ENCODE data around the gene VPS41.

The VPS41 gene

GRCh38 chr7:38934536-38934935 lies 25.5 kb upstream of the VPS41 start:
- no peak overlapping the region for H3K14ac ChIP-seq (ENCODE audit: low read length)
- no peak overlapping the region for H3K18ac ChIP-seq (ENCODE audit: low read length)
- H4K8ac ChIP-seq (ENCODE audit: low read depth, low read length): no peak overlapping the region
- H2AK5ac ChIP-seq (ENCODE audit: low read depth, low read length): no peak overlapping the region
- no peak overlapping the region for H2BK15ac ChIP-seq (ENCODE audit: low read length)
- H3K23ac ChIP-seq (ENCODE audit: low read depth, low read length, poor library complexity): no peak overlapping the region
- H3K4ac ChIP-seq (ENCODE audit: low read length): no peak overlapping the region
- no peak overlapping the region for H2BK120ac ChIP-seq (ENCODE audit: low read depth, low read length)
- no peak overlapping the region for H3K9ac ChIP-seq (ENCODE audit: low read depth, low read length, poor library complexity)
- peaks cover 0 to 10% of the 10 kb centered on the region in 2 donors for H3K4me1 ChIP-seq (ENCODE audit: control insufficient read depth in 2 of 2, insufficient read depth in 1 of 2, low read depth in 1 of 2, low read length in 2 of 2)
- no peak overlapping the region for H2BK12ac ChIP-seq (ENCODE audit: low read length)
- no peak for DNase-seq (ENCODE audit: low spot score)
- H3K36me3 ChIP-seq (replicated peaks in 1 of 2; ENCODE audit: control insufficient read depth in 2 of 2, insufficient read depth in 2 of 2, low read length in 2 of 2): no peaks in the 10 kb centered on the region
- no peak overlapping the region for H3K27ac ChIP-seq (replicated peaks; ENCODE audit: low read length)
- no peak overlapping the region for H3K4me2 ChIP-seq (ENCODE audit: insufficient read depth, low read length, poor library complexity, severe bottlenecking)
- H2BK5ac ChIP-seq (ENCODE audit: low read length): no peak overlapping the region
- no peak overlapping the region for H3K4me3 ChIP-seq (ENCODE audit: low read length in 2 of 2)
- no peaks in the 10 kb centered on the region for H3K9me3 ChIP-seq (replicated peaks in 1 of 2; ENCODE audit: control insufficient read depth in 2 of 2, insufficient read depth in 1 of 2, low read depth in 1 of 2, low read length in 2 of 2)
- WGBS, 2 donors (ENCODE audit: extremely low coverage in 2 of 2, insufficient read length in 2 of 2, insufficient replicate concordance in 1 of 2): no CpG with 5 or more reads among the region's 10 CpGs
- no peak overlapping the region for H4K91ac ChIP-seq (ENCODE audit: low read depth, low read length, poor library complexity)
- H3K27me3 ChIP-seq (ENCODE audit: control insufficient read depth in 3 of 3, insufficient read depth in 3 of 3, low read depth in 1 of 3, low read length in 3 of 3): no peaks in the 10 kb centered on the region
- H3K79me1 ChIP-seq (ENCODE audit: low read depth, low read length): no peaks in the 10 kb centered on the region
- H2AFZ ChIP-seq (ENCODE audit: low read length): no peak overlapping the region

DNA sequence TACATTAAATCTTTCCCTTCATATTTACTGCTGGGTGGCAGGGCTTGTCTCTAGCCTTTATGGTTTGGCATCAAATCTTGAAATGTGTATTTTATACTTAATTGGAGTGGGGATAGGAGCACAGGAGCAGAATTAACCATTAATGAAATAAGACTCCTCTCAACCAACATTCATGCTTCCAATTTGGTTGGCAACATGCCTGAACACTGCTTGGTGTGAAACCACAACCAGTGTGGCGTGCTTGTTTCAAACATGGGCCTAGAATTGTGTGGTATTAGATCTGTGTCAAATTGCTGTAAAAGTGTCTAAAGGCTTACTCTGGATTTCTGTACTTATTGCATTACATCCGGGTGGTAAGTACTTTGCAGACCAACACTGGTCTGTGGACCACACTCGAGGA lies 25.1 kb upstream of the VPS41 start:
- Histone ChIP-seq H2BK15ac (ENCODE audit: low read length) (no peak overlapping the region), H3K27ac (replicated peaks; ENCODE audit: low read length) (no peak overlapping the region), H3K23ac (ENCODE audit: low read depth, low read length, poor library complexity) (no peak overlapping the region), H2BK12ac (ENCODE audit: low read length) (no peak overlapping the region), H3K4me3 (ENCODE audit: low read length in 2 of 2) (no peak overlapping the region), H3K27me3 (ENCODE audit: control insufficient read depth in 3 of 3, insufficient read depth in 3 of 3, low read depth in 1 of 3, low read length in 3 of 3) (no peaks in the 10 kb centered on the region), H3K14ac (ENCODE audit: low read length) (no peak overlapping the region), H3K18ac (ENCODE audit: low read length) (no peak overlapping the region), H3K4ac (ENCODE audit: low read length) (no peak overlapping the region), H2AFZ (ENCODE audit: low read length) (no peak overlapping the region), H3K9me3 (replicated peaks in 1 of 2; ENCODE audit: control insufficient read depth in 2 of 2, insufficient read depth in 1 of 2, low read depth in 1 of 2, low read length in 2 of 2) (no peaks in the 10 kb centered on the region), H3K9ac (ENCODE audit: low read depth, low read length, poor library complexity) (no peak overlapping the region), H3K4me1 (ENCODE audit: control insufficient read depth in 2 of 2, insufficient read depth in 1 of 2, low read depth in 1 of 2, low read length in 2 of 2) (peaks cover 0 to 13% of the 10 kb centered on the region in 2 donors), H3K36me3 (replicated peaks in 1 of 2; ENCODE audit: control insufficient read depth in 2 of 2, insufficient read depth in 2 of 2, low read length in 2 of 2) (no peaks in the 10 kb centered on the region), H3K4me2 (ENCODE audit: insufficient read depth, low read length, poor library complexity, severe bottlenecking) (no peak overlapping the region), H2AK5ac (ENCODE audit: low read depth, low read length) (no peak overlapping the region), H2BK120ac (ENCODE audit: low read depth, low read length) (no peak overlapping the region), H4K8ac (ENCODE audit: low read depth, low read length) (no peak overlapping the region), H2BK5ac (ENCODE audit: low read length) (no peak overlapping the region), H3K79me1 (ENCODE audit: low read depth, low read length) (no peaks in the 10 kb centered on the region), H4K91ac (ENCODE audit: low read depth, low read length, poor library complexity) (no peak overlapping the region)
- WGBS, 2 donors (ENCODE audit: extremely low coverage in 2 of 2, insufficient read length in 2 of 2, insufficient replicate concordance in 1 of 2): no CpG with 5 or more reads among the region's 3 CpGs
- DNase-seq (ENCODE audit: low spot score): no peak

DNA sequence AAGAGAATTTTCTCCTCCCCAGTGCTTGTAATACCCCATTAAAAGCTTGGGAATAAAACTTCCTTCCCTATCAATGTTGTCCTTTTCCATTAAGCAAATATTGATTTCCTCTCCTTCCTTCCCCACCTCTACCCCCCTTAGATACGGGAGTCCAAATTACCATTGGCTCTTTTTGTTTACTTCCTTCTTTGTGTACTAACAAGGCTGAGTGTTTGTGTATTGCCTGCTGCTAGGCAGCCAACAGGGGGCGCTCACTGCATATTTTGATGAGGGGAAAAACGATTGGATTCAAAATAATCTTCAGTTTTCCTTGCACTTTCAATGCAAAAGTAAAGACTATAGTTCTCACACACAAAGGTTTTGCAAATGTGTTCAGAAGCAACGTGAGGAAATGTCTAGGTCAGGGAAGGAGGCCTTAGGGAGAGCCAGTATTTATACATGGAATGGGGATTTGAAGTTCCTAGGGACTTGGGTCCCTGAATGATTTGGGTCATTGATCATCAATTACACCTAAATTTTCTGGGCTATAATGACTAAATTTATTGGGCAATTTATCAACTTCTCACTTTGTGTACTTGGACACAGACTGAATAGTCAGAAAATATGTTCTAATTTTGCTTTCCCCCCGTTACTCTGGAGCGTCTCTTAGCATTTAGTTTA lies 23.6 kb upstream of the VPS41 start:
- Histone ChIP-seq H3K4ac (ENCODE audit: low read length) (no peak overlapping the region), H2BK120ac (ENCODE audit: low read depth, low read length) (no peak overlapping the region), H2BK12ac (ENCODE audit: low read length) (no peak overlapping the region), H3K4me3 (ENCODE audit: low read length in 2 of 2) (no peak overlapping the region), H2AFZ (ENCODE audit: low read length) (peak overlapping the region; percentile 59), H4K8ac (ENCODE audit: low read depth, low read length) (no peak overlapping the region), H3K79me1 (ENCODE audit: low read depth, low read length) (no peaks in the 10 kb centered on the region), H3K23ac (ENCODE audit: low read depth, low read length, poor library complexity) (no peak overlapping the region), H3K36me3 (replicated peaks in 1 of 2; ENCODE audit: control insufficient read depth in 2 of 2, insufficient read depth in 2 of 2, low read length in 2 of 2) (no peaks in the 10 kb centered on the region), H2BK5ac (ENCODE audit: low read length) (no peak overlapping the region), H3K4me2 (ENCODE audit: insufficient read depth, low read length, poor library complexity, severe bottlenecking) (no peak overlapping the region), H2BK15ac (ENCODE audit: low read length) (no peak overlapping the region), H3K9me3 (replicated peaks in 1 of 2; ENCODE audit: control insufficient read depth in 2 of 2, insufficient read depth in 1 of 2, low read depth in 1 of 2, low read length in 2 of 2) (no peaks in the 10 kb centered on the region), H3K4me1 (ENCODE audit: control insufficient read depth in 2 of 2, insufficient read depth in 1 of 2, low read depth in 1 of 2, low read length in 2 of 2) (peaks cover 0 to 10% of the 10 kb centered on the region in 2 donors), H2AK5ac (ENCODE audit: low read depth, low read length) (no peak overlapping the region), H3K9ac (ENCODE audit: low read depth, low read length, poor library complexity) (no peak overlapping the region), H4K91ac (ENCODE audit: low read depth, low read length, poor library complexity) (no peak overlapping the region), H3K14ac (ENCODE audit: low read length) (no peak overlapping the region), H3K27ac (replicated peaks; ENCODE audit: low read length) (no peak overlapping the region), H3K27me3 (ENCODE audit: control insufficient read depth in 3 of 3, insufficient read depth in 3 of 3, low read depth in 1 of 3, low read length in 3 of 3) (no peaks in the 10 kb centered on the region), H3K18ac (ENCODE audit: low read length) (no peak overlapping the region)
- WGBS, 2 donors (ENCODE audit: extremely low coverage in 2 of 2, insufficient read length in 2 of 2, insufficient replicate concordance in 1 of 2): no CpG with 5 or more reads among the region's 6 CpGs
- peak; percentile 70 for DNase-seq (ENCODE audit: low spot score)

GRCh38 chr7:38929460-38930171 lies 20.6 kb upstream of the VPS41 start:
- Histone ChIP-seq H3K9me3 (replicated peaks in 1 of 2; ENCODE audit: control insufficient read depth in 2 of 2, insufficient read depth in 1 of 2, low read depth in 1 of 2, low read length in 2 of 2) (no peaks in the 10 kb centered on the region), H3K14ac (ENCODE audit: low read length) (no peak overlapping the region), H3K4me3 (ENCODE audit: low read length in 2 of 2) (no peak overlapping the region), H2AK5ac (ENCODE audit: low read depth, low read length) (no peak overlapping the region), H3K36me3 (replicated peaks in 1 of 2; ENCODE audit: control insufficient read depth in 2 of 2, insufficient read depth in 2 of 2, low read length in 2 of 2) (no peaks in the 10 kb centered on the region), H3K9ac (ENCODE audit: low read depth, low read length, poor library complexity) (no peak overlapping the region), H3K4me2 (ENCODE audit: insufficient read depth, low read length, poor library complexity, severe bottlenecking) (no peak overlapping the region), H2AFZ (ENCODE audit: low read length) (peak overlapping the region; percentile 59), H2BK120ac (ENCODE audit: low read depth, low read length) (no peak overlapping the region), H3K79me1 (ENCODE audit: low read depth, low read length) (no peaks in the 10 kb centered on the region), H2BK12ac (ENCODE audit: low read length) (no peak overlapping the region), H3K4ac (ENCODE audit: low read length) (no peak overlapping the region), H3K27me3 (ENCODE audit: control insufficient read depth in 3 of 3, insufficient read depth in 3 of 3, low read depth in 1 of 3, low read length in 3 of 3) (no peaks in the 10 kb centered on the region), H3K27ac (replicated peaks; ENCODE audit: low read length) (no peak overlapping the region), H3K23ac (ENCODE audit: low read depth, low read length, poor library complexity) (no peak overlapping the region), H2BK15ac (ENCODE audit: low read length) (no peak overlapping the region), H2BK5ac (ENCODE audit: low read length) (no peak overlapping the region), H3K4me1 (ENCODE audit: control insufficient read depth in 2 of 2, insufficient read depth in 1 of 2, low read depth in 1 of 2, low read length in 2 of 2) (peaks cover 0 to 8% of the 10 kb centered on the region in 2 donors), H4K8ac (ENCODE audit: low read depth, low read length) (no peak overlapping the region), H3K18ac (ENCODE audit: low read length) (no peak overlapping the region), H4K91ac (ENCODE audit: low read depth, low read length, poor library complexity) (no peak overlapping the region)
- DNase-seq (ENCODE audit: low spot score): no peak
- WGBS, 2 donors (ENCODE audit: extremely low coverage in 2 of 2, insufficient read length in 2 of 2, insufficient replicate concordance in 1 of 2): no CpG with 5 or more reads among the region's 7 CpGs

Measured in neuronal stem cell (in vitro differentiated cells).